Parathyroid adenoma (tissue), 2 donors: Measurements from ENCODE around the gene HMCN1.
A peak's percentile ranks its signal among the peaks of the same experiment; 100 is the strongest.

Experiments
- H2AFZ ChIP-seq: fragments of 300-600 bp; sonication (generic); one replicate; pipeline ENCODE4 v1.7.0; 2017; ENCODE audit warnings: antibody characterized with exemption, mild to moderate bottlenecking
- H3K27ac ChIP-seq: fragments of 300-600 bp; sonication (generic); one replicate; pipeline ENCODE4 v1.7.0; 2017
- H3K27me3 ChIP-seq: fragments of 300-600 bp; sonication (generic); one replicate; pipeline ENCODE4 v1.7.0; 2017; ENCODE audit warnings: low read length; ENCODE audit not compliant: control insufficient read depth, insufficient read depth
- H3K36me3 ChIP-seq: fragments of 300-600 bp; sonication (generic); one replicate; pipeline ENCODE4 v1.7.0; 2017; ENCODE audit warnings: low read length; ENCODE audit not compliant: control insufficient read depth, insufficient read depth
- H3K4me1 ChIP-seq: fragments of 300-600 bp; sonication (generic); one replicate; pipeline ENCODE4 v1.7.0; 2017; ENCODE audit warnings: control low read depth
- H3K4me2 ChIP-seq: fragments of 300-600 bp; sonication (generic); one replicate; pipeline ENCODE4 v1.7.0; 2017; ENCODE audit warnings: low read length
- H3K4me3 ChIP-seq: fragments of 300-600 bp; sonication (generic); one replicate; pipeline ENCODE4 v1.7.0; 2017; ENCODE audit warnings: low read depth, low read length
- H3K79me2 ChIP-seq: fragments of 300-600 bp; sonication (generic); one replicate; pipeline ENCODE4 v1.7.0; 2017; ENCODE audit warnings: control low read depth
- H3K9ac ChIP-seq: fragments of 300-600 bp; sonication (generic); one replicate; pipeline ENCODE4 v1.7.0; 2017; ENCODE audit warnings: mild to moderate bottlenecking
- H3K9me3 ChIP-seq: fragments of 300-600 bp; sonication (generic); one replicate; pipeline ENCODE4 v1.7.0; 2017; ENCODE audit warnings: low read length; ENCODE audit not compliant: control insufficient read depth
- TF ChIP-seq, protein P1 (sequence below): fragments of 300-600 bp; sonication (generic); IDR thresholded peaks from one replicate; pipeline ENCODE4 v1.7.0; 2017; ENCODE audit warnings: antibody characterized with exemption, mild to moderate bottlenecking
- donor health status: primary hyperparathyroidism.

The HMCN1 gene

DNA sequence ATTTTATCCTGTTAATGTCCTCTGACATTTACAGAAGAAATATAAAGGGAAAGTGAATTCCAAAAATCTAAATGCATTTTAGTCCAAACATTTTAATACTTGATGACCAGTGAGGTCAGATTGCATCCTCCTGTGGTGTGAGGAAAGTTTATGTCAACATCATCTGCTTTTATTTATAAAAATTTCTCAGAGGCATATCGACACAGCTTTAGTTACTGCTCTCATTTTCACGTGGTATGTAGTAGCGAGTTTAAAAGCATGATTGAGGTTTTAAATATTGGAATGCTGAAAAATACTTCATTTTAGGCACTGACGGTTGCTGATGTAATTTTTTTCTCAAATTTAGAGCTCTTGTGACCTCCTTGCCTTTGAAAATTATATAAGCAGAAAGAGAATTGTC is 234.8 kb downstream of the HMCN1 start:
- H3K27ac ChIP-seq = no peak overlapping the region

DNA sequence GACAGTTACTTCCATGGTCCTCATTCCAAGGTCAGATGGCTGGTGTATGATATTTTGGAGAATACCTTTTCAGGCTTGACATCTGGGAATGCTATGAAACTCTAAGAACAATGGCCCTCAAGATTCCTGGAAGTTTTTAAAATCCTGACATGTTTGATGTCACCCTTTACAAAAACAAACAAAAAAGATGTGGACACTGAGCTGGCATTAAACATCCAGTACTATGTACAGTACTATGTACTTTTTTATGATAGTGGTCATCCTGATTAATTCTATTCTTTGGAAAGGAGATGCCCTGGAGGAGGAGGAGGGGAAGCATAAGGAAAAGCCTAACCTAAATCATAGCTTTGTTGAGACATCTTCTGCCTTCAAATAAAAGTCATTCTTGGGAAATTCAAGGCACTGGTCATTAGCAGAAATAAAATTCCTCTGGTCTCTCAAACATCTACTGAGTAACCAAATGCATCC is 235.4 kb downstream of the HMCN1 start:
- Histone ChIP-seq H3K79me2 (no peaks in the 10 kb centered on the region), H2AFZ (peak overlapping the region; percentile 28), H3K27me3 (no peaks in the 10 kb centered on the region)

More for the DNA sequence above, 234.8 kb downstream of the HMCN1 start:
- TF ChIP-seq, protein P1, sequence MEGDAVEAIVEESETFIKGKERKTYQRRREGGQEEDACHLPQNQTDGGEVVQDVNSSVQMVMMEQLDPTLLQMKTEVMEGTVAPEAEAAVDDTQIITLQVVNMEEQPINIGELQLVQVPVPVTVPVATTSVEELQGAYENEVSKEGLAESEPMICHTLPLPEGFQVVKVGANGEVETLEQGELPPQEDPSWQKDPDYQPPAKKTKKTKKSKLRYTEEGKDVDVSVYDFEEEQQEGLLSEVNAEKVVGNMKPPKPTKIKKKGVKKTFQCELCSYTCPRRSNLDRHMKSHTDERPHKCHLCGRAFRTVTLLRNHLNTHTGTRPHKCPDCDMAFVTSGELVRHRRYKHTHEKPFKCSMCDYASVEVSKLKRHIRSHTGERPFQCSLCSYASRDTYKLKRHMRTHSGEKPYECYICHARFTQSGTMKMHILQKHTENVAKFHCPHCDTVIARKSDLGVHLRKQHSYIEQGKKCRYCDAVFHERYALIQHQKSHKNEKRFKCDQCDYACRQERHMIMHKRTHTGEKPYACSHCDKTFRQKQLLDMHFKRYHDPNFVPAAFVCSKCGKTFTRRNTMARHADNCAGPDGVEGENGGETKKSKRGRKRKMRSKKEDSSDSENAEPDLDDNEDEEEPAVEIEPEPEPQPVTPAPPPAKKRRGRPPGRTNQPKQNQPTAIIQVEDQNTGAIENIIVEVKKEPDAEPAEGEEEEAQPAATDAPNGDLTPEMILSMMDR = no peak
- H3K9me3 ChIP-seq = no peaks in the 10 kb centered on the region
- no peak overlapping the region for H3K4me2 ChIP-seq
- peaks cover 4% of the 10 kb centered on the region for H3K4me1 ChIP-seq
- no peaks in the 10 kb centered on the region for H3K27me3 ChIP-seq
- no peaks in the 10 kb centered on the region for H3K79me2 ChIP-seq
- no peak overlapping the region for H3K9ac ChIP-seq
- H3K4me3 ChIP-seq = no peak overlapping the region
- H2AFZ ChIP-seq = peak overlapping the region; percentile 28
- no peaks in the 10 kb centered on the region for H3K36me3 ChIP-seq

DNA sequence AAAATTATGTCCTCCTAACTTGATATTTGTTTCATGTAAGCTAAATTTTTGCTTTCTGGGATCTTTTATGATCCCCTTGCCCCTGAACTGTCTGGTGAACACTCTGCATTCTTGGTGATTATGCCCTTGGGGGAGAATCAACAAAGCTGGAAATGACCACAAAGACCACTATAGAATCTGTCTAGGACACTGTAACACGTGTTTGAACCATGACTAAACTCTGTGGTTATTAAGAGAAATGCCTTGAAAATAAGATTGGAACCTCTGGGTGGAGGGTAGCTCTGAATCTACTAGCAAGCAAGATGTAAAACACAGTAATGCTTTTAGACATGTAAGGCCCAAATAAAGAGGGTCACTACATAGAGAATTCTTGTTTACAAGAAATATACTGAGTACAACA is 237.5 kb downstream of the HMCN1 start:
- Histone ChIP-seq H3K9me3 (no peaks in the 10 kb centered on the region), H3K36me3 (no peaks in the 10 kb centered on the region), H3K4me2 (no peak overlapping the region), H3K9ac (no peak overlapping the region), H3K4me3 (no peak overlapping the region), H3K79me2 (no peaks in the 10 kb centered on the region), H3K4me1 (peaks cover 4% of the 10 kb centered on the region), H3K27me3 (no peaks in the 10 kb centered on the region), H2AFZ (no peak overlapping the region), H3K27ac (no peak overlapping the region)
- TF ChIP-seq, protein P1 = no peak

More for the DNA sequence above, 235.4 kb downstream of the HMCN1 start:
- TF ChIP-seq, protein P1 = no peak
- Histone ChIP-seq H3K4me1 (peaks cover 4% of the 10 kb centered on the region), H3K4me3 (no peak overlapping the region), H3K4me2 (no peak overlapping the region), H3K9me3 (no peaks in the 10 kb centered on the region), H3K9ac (no peak overlapping the region), H3K36me3 (no peaks in the 10 kb centered on the region), H3K27ac (no peak overlapping the region)

DNA sequence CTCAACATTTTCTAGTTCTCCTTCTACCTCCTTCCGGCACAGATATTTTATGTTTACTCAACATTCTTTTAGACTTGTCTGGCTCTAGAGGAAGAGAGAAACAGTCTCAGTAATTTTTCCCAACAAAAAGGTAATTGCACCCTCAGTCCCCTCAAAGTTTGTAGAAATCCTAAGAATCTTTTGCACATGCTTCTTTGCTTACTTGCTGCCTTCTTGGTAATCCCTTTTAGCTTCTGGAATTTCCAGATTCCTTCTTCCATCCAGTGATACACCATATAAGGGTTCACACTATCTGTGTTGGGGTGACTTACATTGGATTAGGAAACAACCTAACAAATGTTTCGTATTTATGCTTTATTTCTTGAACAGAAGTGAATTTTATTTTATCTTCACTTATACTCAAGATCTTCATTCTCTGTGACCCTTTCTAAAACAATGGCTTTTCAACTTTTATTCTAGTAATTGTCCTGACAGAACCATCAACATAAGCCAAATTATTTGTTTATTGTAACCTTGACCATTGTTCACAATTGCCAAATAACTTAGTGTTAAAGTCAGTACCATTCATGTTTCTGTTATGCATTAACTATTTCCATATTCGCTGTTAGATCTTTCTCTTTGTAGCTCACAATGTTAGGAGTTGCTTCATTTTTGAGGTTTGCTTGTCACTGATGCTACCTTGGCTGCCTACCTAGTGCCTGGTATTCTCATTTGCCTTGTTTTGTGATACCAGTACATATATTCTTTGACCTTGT is 238.1 kb downstream of the HMCN1 start:
- Histone ChIP-seq H3K4me1 (peaks cover 4% of the 10 kb centered on the region), H3K9ac (no peak overlapping the region), H3K27ac (no peak overlapping the region), H3K4me2 (no peak overlapping the region), H3K36me3 (no peaks in the 10 kb centered on the region), H3K4me3 (no peak overlapping the region), H3K79me2 (no peaks in the 10 kb centered on the region), H3K9me3 (no peaks in the 10 kb centered on the region), H3K27me3 (no peaks in the 10 kb centered on the region), H2AFZ (no peak overlapping the region)
- TF ChIP-seq, protein P1 = no peak

DNA sequence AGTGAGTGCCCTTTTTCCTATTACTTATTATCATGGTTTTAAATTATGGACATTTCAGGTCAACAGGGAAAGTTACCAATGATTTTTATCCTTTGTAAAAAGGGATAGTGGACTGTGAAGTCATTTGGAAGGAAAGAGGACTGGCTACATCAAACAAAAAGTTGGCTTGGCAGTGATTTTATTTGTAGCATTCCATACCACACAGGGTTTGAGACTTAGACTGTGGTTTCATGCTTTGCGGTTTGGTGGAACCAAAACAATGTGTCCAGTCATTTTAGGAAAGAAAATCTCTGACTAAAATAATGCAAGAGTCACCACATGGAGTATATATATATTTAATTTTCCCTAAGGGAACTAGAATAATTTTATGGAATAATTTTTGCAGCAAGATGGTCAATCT is 239.5 kb downstream of the HMCN1 start:
- Histone ChIP-seq H3K27me3 (no peaks in the 10 kb centered on the region), H3K36me3 (no peaks in the 10 kb centered on the region), H3K27ac (no peak overlapping the region), H3K79me2 (no peaks in the 10 kb centered on the region), H3K4me1 (peaks cover 4% of the 10 kb centered on the region), H3K9me3 (no peaks in the 10 kb centered on the region), H3K9ac (no peak overlapping the region), H3K4me2 (no peak overlapping the region), H2AFZ (no peak overlapping the region), H3K4me3 (no peak overlapping the region)
- TF ChIP-seq, protein P1 = no peak
